Kidney epithelial cell (primary cell): ENCODE data around the gene ELOVL7. TPM values are rescaled to one million over a fixed set of nuclear protein-coding genes. Genes with fewer than 3 reads are reported as not detected.

Experiments used
- DNase-seq: peaks from one replicate; pipeline ENCODE4 v3.0.0-alpha.2; 2010; ENCODE audit warnings: low read depth
- H3K27me3 ChIP-seq: 2 replicates; pipeline ENCODE4 v1.6.0; 2011; ENCODE audit warnings: low read length; ENCODE audit not compliant: control insufficient read depth, insufficient read depth
- H3K36me3 ChIP-seq: 2 replicates; pipeline ENCODE4 v1.5.1; 2011; ENCODE audit warnings: low read length; ENCODE audit not compliant: control insufficient read depth, insufficient read depth
- H3K4me3 ChIP-seq: 2 replicates; pipeline ENCODE4 v1.5.1; 2011; ENCODE audit warnings: low read depth, mild to moderate bottlenecking, control low read depth, low read length
- CTCF ChIP-seq: IDR thresholded peaks from 2 replicates; pipeline ENCODE4 v1.5.1; 2011; ENCODE audit warnings: mild to moderate bottlenecking, moderate library complexity, low read length, control low read depth, inconsistent platforms; ENCODE audit not compliant: insufficient read depth, poor library complexity, severe bottlenecking
- total RNA-seq: library from RNA; depleted of rRNA; stranded (reverse); fragments of >200 nt; gene quantifications from 2 replicates; pipeline ENCODE4 v1.2.3, GENCODE V29; 2015

Gene ELOVL7
- total RNA-seq, 1 donor from 2014 or later = 35.3 TPM

GRCh38 chr5:60710362-60710761 is 133.7 kb downstream of the ELOVL7 start:
- Histone ChIP-seq H3K4me3 (no peak overlapping the region), H3K36me3 (no peaks in the 10 kb centered on the region), H3K27me3 (no peaks in the 10 kb centered on the region)
- DNase-seq = no peak
- TF ChIP-seq CTCF = no peak

- Histone ChIP-seq H3K27me3 (no peaks in the 10 kb centered on the region), H3K36me3 (no peaks in the 10 kb centered on the region), H3K4me3 (no peak overlapping the region)
- no peak for DNase-seq
- no peak for TF ChIP-seq CTCF
Measured at GRCh38 chr5:60705144-60705543, 138.9 kb downstream of the ELOVL7 start.

GRCh38 chr5:60703944-60704343 is 140.1 kb downstream of the ELOVL7 start:
- DNase-seq = no peak
- Histone ChIP-seq H3K4me3 (no peak overlapping the region), H3K36me3 (no peaks in the 10 kb centered on the region), H3K27me3 (no peaks in the 10 kb centered on the region)
- no peak for TF ChIP-seq CTCF

Other genes with a start within 250 kb of the ELOVL7 start
- gene DEPDC1B, start 144.1 kb downstream of the ELOVL7 start, total RNA-seq = 10.6 TPM in 2 replicates
- gene ERCC8, start 100.8 kb upstream of the ELOVL7 start, total RNA-seq = 29.2 and 30.4 TPM in 2 replicates
- 41.3 and 49.0 TPM in 2 replicates for gene NDUFAF2, start 100.9 kb upstream of the ELOVL7 start, total RNA-seq